Measurements from ENCODE around the gene CSPG4.
"Not testable (repeated sequence)": the region's sequence is repeated elsewhere in the genome, so short reads cannot be mapped to it uniquely, and the experiment has no call there.

Gene CSPG4

GRCh38 chr15:75693501-75694240 lies 19.0 kb downstream of the CSPG4 start:
- no peak overlapping the region for H3K4me3 ChIP-seq (ENCODE audit: control insufficient read depth, low read depth, low read length)
- TF ChIP-seq CTCF (IDR thresholded peaks at IDR 0.05; ENCODE audit: control insufficient read depth, insufficient read depth, low read depth, low read length, missing control alignments): no peak
- DNase-seq (ENCODE audit: low read depth): no peak

- not testable (repeated sequence) for H3K4me3 ChIP-seq (ENCODE audit: control insufficient read depth, low read depth, low read length); DNase-seq (ENCODE audit: low read depth)
These were observed 19.6 kb downstream of the CSPG4 start for GRCh38 chr15:75693028-75693427.

GRCh38 chr15:75692311-75692710 lies 20.3 kb downstream of the CSPG4 start:
- not testable (repeated sequence) for H3K4me3 ChIP-seq (ENCODE audit: control insufficient read depth, low read depth, low read length); DNase-seq (ENCODE audit: low read depth)

GRCh38 chr15:75689429-75689828 lies 23.2 kb downstream of the CSPG4 start:
- not testable (repeated sequence) for DNase-seq (ENCODE audit: low read depth); H3K4me3 ChIP-seq (ENCODE audit: control insufficient read depth, low read depth, low read length)

- no peak for DNase-seq (ENCODE audit: low read depth)
- no peak for TF ChIP-seq CTCF (IDR thresholded peaks at IDR 0.05; ENCODE audit: control insufficient read depth, insufficient read depth, low read depth, low read length, missing control alignments)
- H3K4me3 ChIP-seq (ENCODE audit: control insufficient read depth, low read depth, low read length): no peak overlapping the region
These were observed 23.8 kb downstream of the CSPG4 start for GRCh38 chr15:75688831-75689230.

GRCh38 chr15:75688278-75688557 lies 24.4 kb downstream of the CSPG4 start:
- H3K4me3 ChIP-seq (ENCODE audit: control insufficient read depth, low read depth, low read length): no peak overlapping the region
- DNase-seq (ENCODE audit: low read depth): no peak
- TF ChIP-seq CTCF (IDR thresholded peaks at IDR 0.05; ENCODE audit: control insufficient read depth, insufficient read depth, low read depth, low read length, missing control alignments): no peak

- DNase-seq (ENCODE audit: low read depth): no peak
- H3K4me3 ChIP-seq (ENCODE audit: control insufficient read depth, low read depth, low read length): no peak overlapping the region
- TF ChIP-seq CTCF (IDR thresholded peaks at IDR 0.05; ENCODE audit: control insufficient read depth, insufficient read depth, low read depth, low read length, missing control alignments): no peak
These were observed 25.0 kb downstream of the CSPG4 start for GRCh38 chr15:75687486-75688277.

- TF ChIP-seq CTCF (IDR thresholded peaks at IDR 0.05; ENCODE audit: control insufficient read depth, insufficient read depth, low read depth, low read length, missing control alignments): peak; percentile 70
- not testable (repeated sequence) for H3K4me3 ChIP-seq (ENCODE audit: control insufficient read depth, low read depth, low read length); DNase-seq (ENCODE audit: low read depth)
These were observed 26.4 kb downstream of the CSPG4 start for GRCh38 chr15:75686212-75686642.
